K562 (cell line): ENCODE measurements around the gene LPCAT2.

Source experiments
- EP300 ChIP-seq: IDR thresholded peaks from 2 replicates; pipeline ENCODE4 v1.6.1; 2012; ENCODE audit warnings: low read length, improper control_type of control experiment
- POLR2AphosphoS5 ChIP-seq: IDR thresholded peaks from 2 replicates; pipeline ENCODE4 v1.6.1; 2011; ENCODE audit warnings: mild to moderate bottlenecking, low read depth, low read length, moderate library complexity; ENCODE audit not compliant: control insufficient read depth, insufficient read depth
- SNRNP70 ChIP-seq: fragments of 200-400 bp; formaldehyde crosslinking; optimal IDR thresholded peaks from 2 replicates; pipeline ENCODE3; 2017; ENCODE audit warnings: low read depth, low read length
- TF ChIP-seq, protein P1 (sequence below): fragments of 200-600 bp; sonication (generic); IDR thresholded peaks from one replicate; pipeline ENCODE4 v1.6.1; 2012; ENCODE audit warnings: mild to moderate bottlenecking, low read depth, low read length, inconsistent platforms
- TF ChIP-seq, protein P2 (sequence below): sonication (generic); formaldehyde crosslinking; IDR thresholded peaks from 2 replicates; pipeline ENCODE4 v1.5.0; 2020; ENCODE audit warnings: missing genetic modification reagents
- TF ChIP-seq, protein P3 (sequence below): sonication (generic); formaldehyde crosslinking; IDR thresholded peaks from 2 replicates; pipeline ENCODE4 v1.9.0; 2022; ENCODE audit warnings: mild to moderate bottlenecking, missing genetic modification reagents
- TF ChIP-seq, protein P4 (sequence below): sonication (generic); formaldehyde crosslinking; IDR thresholded peaks from 2 replicates; pipeline ENCODE4 v1.8.0; 2022; ENCODE audit warnings: mild to moderate bottlenecking, missing genetic modification reagents, borderline replicate concordance
- TF ChIP-seq, protein P5 (sequence below), 3 experiments: IDR thresholded peaks in 2 of 3; conservative IDR thresholded peaks in 1 of 3; 2 replicates each; pipeline ENCODE4 v1.5.1; 2011 to 2012; ENCODE audit warnings: low read length in 3 of 3, mild to moderate bottlenecking in 3 of 3, control low read depth in 2 of 3, improper control_type of control experiment in 1 of 3, inconsistent platforms in 1 of 3, low read depth in 1 of 3, mixed read lengths in 1 of 3, moderate library complexity in 1 of 3; ENCODE audit not compliant: insufficient read depth in 2 of 3
- TF ChIP-seq, protein P6 (sequence below): fragments of 150-350 bp; conservative IDR thresholded peaks from 2 replicates; pipeline ENCODE4 v1.6.1; 2014; ENCODE audit warnings: low read length

DNA sequence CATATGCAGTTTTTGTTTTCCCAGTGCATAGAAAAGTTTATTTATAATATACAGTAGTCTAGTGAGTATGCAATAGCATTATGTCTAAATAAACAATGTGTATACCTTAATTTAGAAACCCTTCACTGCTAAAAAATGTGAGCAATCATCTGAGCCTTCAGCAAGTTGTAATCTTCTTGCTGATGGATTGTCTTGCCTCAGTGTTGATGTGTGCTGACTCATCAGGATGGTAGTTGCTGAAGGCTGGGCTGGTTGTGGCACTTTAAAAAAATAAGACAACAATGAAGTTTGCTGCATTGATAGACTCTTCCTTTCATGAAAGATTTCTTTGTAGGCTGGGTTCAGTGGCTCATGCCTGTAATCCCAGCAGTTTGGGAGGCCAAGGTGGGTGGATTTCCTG, 43.7 kb downstream of the LPCAT2 start:
- TF ChIP-seq, protein P1, sequence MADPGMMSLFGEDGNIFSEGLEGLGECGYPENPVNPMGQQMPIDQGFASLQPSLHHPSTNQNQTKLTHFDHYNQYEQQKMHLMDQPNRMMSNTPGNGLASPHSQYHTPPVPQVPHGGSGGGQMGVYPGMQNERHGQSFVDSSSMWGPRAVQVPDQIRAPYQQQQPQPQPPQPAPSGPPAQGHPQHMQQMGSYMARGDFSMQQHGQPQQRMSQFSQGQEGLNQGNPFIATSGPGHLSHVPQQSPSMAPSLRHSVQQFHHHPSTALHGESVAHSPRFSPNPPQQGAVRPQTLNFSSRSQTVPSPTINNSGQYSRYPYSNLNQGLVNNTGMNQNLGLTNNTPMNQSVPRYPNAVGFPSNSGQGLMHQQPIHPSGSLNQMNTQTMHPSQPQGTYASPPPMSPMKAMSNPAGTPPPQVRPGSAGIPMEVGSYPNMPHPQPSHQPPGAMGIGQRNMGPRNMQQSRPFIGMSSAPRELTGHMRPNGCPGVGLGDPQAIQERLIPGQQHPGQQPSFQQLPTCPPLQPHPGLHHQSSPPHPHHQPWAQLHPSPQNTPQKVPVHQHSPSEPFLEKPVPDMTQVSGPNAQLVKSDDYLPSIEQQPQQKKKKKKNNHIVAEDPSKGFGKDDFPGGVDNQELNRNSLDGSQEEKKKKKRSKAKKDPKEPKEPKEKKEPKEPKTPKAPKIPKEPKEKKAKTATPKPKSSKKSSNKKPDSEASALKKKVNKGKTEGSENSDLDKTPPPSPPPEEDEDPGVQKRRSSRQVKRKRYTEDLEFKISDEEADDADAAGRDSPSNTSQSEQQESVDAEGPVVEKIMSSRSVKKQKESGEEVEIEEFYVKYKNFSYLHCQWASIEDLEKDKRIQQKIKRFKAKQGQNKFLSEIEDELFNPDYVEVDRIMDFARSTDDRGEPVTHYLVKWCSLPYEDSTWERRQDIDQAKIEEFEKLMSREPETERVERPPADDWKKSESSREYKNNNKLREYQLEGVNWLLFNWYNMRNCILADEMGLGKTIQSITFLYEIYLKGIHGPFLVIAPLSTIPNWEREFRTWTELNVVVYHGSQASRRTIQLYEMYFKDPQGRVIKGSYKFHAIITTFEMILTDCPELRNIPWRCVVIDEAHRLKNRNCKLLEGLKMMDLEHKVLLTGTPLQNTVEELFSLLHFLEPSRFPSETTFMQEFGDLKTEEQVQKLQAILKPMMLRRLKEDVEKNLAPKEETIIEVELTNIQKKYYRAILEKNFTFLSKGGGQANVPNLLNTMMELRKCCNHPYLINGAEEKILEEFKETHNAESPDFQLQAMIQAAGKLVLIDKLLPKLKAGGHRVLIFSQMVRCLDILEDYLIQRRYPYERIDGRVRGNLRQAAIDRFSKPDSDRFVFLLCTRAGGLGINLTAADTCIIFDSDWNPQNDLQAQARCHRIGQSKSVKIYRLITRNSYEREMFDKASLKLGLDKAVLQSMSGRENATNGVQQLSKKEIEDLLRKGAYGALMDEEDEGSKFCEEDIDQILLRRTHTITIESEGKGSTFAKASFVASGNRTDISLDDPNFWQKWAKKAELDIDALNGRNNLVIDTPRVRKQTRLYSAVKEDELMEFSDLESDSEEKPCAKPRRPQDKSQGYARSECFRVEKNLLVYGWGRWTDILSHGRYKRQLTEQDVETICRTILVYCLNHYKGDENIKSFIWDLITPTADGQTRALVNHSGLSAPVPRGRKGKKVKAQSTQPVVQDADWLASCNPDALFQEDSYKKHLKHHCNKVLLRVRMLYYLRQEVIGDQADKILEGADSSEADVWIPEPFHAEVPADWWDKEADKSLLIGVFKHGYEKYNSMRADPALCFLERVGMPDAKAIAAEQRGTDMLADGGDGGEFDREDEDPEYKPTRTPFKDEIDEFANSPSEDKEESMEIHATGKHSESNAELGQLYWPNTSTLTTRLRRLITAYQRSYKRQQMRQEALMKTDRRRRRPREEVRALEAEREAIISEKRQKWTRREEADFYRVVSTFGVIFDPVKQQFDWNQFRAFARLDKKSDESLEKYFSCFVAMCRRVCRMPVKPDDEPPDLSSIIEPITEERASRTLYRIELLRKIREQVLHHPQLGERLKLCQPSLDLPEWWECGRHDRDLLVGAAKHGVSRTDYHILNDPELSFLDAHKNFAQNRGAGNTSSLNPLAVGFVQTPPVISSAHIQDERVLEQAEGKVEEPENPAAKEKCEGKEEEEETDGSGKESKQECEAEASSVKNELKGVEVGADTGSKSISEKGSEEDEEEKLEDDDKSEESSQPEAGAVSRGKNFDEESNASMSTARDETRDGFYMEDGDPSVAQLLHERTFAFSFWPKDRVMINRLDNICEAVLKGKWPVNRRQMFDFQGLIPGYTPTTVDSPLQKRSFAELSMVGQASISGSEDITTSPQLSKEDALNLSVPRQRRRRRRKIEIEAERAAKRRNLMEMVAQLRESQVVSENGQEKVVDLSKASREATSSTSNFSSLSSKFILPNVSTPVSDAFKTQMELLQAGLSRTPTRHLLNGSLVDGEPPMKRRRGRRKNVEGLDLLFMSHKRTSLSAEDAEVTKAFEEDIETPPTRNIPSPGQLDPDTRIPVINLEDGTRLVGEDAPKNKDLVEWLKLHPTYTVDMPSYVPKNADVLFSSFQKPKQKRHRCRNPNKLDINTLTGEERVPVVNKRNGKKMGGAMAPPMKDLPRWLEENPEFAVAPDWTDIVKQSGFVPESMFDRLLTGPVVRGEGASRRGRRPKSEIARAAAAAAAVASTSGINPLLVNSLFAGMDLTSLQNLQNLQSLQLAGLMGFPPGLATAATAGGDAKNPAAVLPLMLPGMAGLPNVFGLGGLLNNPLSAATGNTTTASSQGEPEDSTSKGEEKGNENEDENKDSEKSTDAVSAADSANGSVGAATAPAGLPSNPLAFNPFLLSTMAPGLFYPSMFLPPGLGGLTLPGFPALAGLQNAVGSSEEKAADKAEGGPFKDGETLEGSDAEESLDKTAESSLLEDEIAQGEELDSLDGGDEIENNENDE: no peak
- TF ChIP-seq, protein P2, sequence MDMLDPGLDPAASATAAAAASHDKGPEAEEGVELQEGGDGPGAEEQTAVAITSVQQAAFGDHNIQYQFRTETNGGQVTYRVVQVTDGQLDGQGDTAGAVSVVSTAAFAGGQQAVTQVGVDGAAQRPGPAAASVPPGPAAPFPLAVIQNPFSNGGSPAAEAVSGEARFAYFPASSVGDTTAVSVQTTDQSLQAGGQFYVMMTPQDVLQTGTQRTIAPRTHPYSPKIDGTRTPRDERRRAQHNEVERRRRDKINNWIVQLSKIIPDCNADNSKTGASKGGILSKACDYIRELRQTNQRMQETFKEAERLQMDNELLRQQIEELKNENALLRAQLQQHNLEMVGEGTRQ (CRISPR knock-in tag): no peak
- TF ChIP-seq EP300 (no peak), POLR2AphosphoS5 (no peak), SNRNP70 (no peak)
- TF ChIP-seq, protein P3, sequence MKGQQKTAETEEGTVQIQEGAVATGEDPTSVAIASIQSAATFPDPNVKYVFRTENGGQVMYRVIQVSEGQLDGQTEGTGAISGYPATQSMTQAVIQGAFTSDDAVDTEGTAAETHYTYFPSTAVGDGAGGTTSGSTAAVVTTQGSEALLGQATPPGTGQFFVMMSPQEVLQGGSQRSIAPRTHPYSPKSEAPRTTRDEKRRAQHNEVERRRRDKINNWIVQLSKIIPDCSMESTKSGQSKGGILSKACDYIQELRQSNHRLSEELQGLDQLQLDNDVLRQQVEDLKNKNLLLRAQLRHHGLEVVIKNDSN (CRISPR knock-in tag): no peak
- TF ChIP-seq, protein P4, sequence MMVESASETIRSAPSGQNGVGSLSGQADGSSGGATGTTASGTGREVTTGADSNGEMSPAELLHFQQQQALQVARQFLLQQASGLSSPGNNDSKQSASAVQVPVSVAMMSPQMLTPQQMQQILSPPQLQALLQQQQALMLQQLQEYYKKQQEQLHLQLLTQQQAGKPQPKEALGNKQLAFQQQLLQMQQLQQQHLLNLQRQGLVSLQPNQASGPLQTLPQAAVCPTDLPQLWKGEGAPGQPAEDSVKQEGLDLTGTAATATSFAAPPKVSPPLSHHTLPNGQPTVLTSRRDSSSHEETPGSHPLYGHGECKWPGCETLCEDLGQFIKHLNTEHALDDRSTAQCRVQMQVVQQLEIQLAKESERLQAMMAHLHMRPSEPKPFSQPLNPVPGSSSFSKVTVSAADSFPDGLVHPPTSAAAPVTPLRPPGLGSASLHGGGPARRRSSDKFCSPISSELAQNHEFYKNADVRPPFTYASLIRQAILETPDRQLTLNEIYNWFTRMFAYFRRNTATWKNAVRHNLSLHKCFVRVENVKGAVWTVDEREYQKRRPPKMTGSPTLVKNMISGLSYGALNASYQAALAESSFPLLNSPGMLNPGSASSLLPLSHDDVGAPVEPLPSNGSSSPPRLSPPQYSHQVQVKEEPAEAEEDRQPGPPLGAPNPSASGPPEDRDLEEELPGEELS (CRISPR knock-in tag): no peak
- TF ChIP-seq, protein P5, sequence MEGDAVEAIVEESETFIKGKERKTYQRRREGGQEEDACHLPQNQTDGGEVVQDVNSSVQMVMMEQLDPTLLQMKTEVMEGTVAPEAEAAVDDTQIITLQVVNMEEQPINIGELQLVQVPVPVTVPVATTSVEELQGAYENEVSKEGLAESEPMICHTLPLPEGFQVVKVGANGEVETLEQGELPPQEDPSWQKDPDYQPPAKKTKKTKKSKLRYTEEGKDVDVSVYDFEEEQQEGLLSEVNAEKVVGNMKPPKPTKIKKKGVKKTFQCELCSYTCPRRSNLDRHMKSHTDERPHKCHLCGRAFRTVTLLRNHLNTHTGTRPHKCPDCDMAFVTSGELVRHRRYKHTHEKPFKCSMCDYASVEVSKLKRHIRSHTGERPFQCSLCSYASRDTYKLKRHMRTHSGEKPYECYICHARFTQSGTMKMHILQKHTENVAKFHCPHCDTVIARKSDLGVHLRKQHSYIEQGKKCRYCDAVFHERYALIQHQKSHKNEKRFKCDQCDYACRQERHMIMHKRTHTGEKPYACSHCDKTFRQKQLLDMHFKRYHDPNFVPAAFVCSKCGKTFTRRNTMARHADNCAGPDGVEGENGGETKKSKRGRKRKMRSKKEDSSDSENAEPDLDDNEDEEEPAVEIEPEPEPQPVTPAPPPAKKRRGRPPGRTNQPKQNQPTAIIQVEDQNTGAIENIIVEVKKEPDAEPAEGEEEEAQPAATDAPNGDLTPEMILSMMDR (IDR thresholded peaks at IDR 0.05 in 2 of 3, conservative IDR thresholded peaks at IDR 0.05 in 1 of 3; ENCODE audit: insufficient read depth in 2 of 3, low read depth in 1 of 3, low read length in 3 of 3): no peak
- TF ChIP-seq, protein P6, sequence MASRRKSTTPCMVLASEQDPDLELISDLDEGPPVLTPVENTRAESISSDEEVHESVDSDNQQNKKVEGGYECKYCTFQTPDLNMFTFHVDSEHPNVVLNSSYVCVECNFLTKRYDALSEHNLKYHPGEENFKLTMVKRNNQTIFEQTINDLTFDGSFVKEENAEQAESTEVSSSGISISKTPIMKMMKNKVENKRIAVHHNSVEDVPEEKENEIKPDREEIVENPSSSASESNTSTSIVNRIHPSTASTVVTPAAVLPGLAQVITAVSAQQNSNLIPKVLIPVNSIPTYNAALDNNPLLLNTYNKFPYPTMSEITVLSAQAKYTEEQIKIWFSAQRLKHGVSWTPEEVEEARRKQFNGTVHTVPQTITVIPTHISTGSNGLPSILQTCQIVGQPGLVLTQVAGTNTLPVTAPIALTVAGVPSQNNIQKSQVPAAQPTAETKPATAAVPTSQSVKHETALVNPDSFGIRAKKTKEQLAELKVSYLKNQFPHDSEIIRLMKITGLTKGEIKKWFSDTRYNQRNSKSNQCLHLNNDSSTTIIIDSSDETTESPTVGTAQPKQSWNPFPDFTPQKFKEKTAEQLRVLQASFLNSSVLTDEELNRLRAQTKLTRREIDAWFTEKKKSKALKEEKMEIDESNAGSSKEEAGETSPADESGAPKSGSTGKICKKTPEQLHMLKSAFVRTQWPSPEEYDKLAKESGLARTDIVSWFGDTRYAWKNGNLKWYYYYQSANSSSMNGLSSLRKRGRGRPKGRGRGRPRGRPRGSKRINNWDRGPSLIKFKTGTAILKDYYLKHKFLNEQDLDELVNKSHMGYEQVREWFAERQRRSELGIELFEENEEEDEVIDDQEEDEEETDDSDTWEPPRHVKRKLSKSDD: no peak
